Hindlimb muscle (tissue), 1 donor: ENCODE data around the gene LPAR2. TPM values are rescaled to one million over a fixed set of nuclear protein-coding genes. Genes with fewer than 3 reads are reported as not detected.

ENCODE experiments used
- DNase-seq: peaks from one replicate; pipeline ENCODE4 v3.0.0-alpha.2; 2013
- polyA plus RNA-seq: library from polyadenylated mRNA; unstranded; fragments of 120-200 nt; gene quantifications from one replicate; pipeline ENCODE4 v1.2.1, GENCODE V29; 2013; ENCODE audit not compliant: insufficient read length

The LPAR2 gene
- polyA plus RNA-seq, 1 donor: 4.4 TPM

GRCh38 chr19:19653597-19654147 lies 25.7 kb upstream of the LPAR2 start:
- no peak for DNase-seq

- DNase-seq: no peak
These were observed 24.7 kb upstream of the LPAR2 start for GRCh38 chr19:19652482-19653295.

GRCh38 chr19:19651076-19651475 lies 23.1 kb upstream of the LPAR2 start:
- DNase-seq: no peak

- DNase-seq: no peak
These were observed 22.3 kb upstream of the LPAR2 start for GRCh38 chr19:19650331-19650730.

GRCh38 chr19:19649580-19649995 lies 21.6 kb upstream of the LPAR2 start:
- no peak for DNase-seq

GRCh38 chr19:19649155-19649554 lies 21.1 kb upstream of the LPAR2 start:
- no peak for DNase-seq

GRCh38 chr19:19647037-19647835 lies 19.2 kb upstream of the LPAR2 start:
- DNase-seq: no peak

- no peak for DNase-seq
These were observed 17.3 kb upstream of the LPAR2 start for GRCh38 chr19:19645233-19645870.

- DNase-seq: no peak
These were observed 16.0 kb upstream of the LPAR2 start for GRCh38 chr19:19644054-19644388.

GRCh38 chr19:19643158-19644053 lies 15.4 kb upstream of the LPAR2 start, which contains the start of gene GMIP:
Gene GMIP, minus strand, starts transcription at chr19:19643657. Its CDS starts 128 bp downstream, at chr19:19643529.
- DNase-seq: peak; percentile 68

- DNase-seq: no peak
These were observed 14.6 kb upstream of the LPAR2 start for GRCh38 chr19:19642506-19643157.

- DNase-seq: no peak
These were observed 9.7 kb upstream of the LPAR2 start for GRCh38 chr19:19637523-19638251.

- DNase-seq: no peak
These were observed 9.1 kb upstream of the LPAR2 start for GRCh38 chr19:19637186-19637522.

GRCh38 chr19:19636573-19637185 lies 8.7 kb upstream of the LPAR2 start:
- no peak for DNase-seq

GRCh38 chr19:19635313-19635702 lies 7.3 kb upstream of the LPAR2 start:
- no peak for DNase-seq

GRCh38 chr19:19634516-19635312 lies 6.7 kb upstream of the LPAR2 start:
- no peak for DNase-seq

GRCh38 chr19:19633711-19634515 lies 5.9 kb upstream of the LPAR2 start:
- DNase-seq: no peak

GRCh38 chr19:19632661-19633060 lies 4.6 kb upstream of the LPAR2 start:
- no peak for DNase-seq

GRCh38 chr19:19631346-19631745 lies 3.3 kb upstream of the LPAR2 start:
- no peak for DNase-seq
